SIG-M5 (cell line): ENCODE measurements around the gene NOVA1.
"Not testable (repeated sequence)": the region's sequence is repeated elsewhere in the genome, so short reads cannot be mapped to it uniquely, and the experiment has no call there.

Source experiments
- DNase-seq: peaks from one replicate; lab custom pipeline; 2025; lab: John Stamatoyannopoulos, UW

NOVA1 gene

GRCh38 chr14:26597589-26598080 is at the start of gene NOVA1:
NOVA1 (minus strand) TSS chr14:26598033; CDS start chr14:26597436, 597 bp downstream.
- DNase-seq = no peak

- DNase-seq = not testable (repeated sequence)
Observed at GRCh38 chr14:26645057-26645456, 47.2 kb upstream of the NOVA1 start.

- DNase-seq = no peak
Observed at GRCh38 chr14:26636561-26636960, 38.7 kb upstream of the NOVA1 start.

GRCh38 chr14:26634946-26635345 is 37.1 kb upstream of the NOVA1 start:
- not testable (repeated sequence) for DNase-seq

- no peak for DNase-seq
Observed at GRCh38 chr14:26626256-26626655, 28.4 kb upstream of the NOVA1 start.

GRCh38 chr14:26622611-26623010 is 24.8 kb upstream of the NOVA1 start:
- DNase-seq = no peak

GRCh38 chr14:26621807-26622560 is 24.2 kb upstream of the NOVA1 start:
- DNase-seq = no peak

GRCh38 chr14:26621364-26621763 is 23.5 kb upstream of the NOVA1 start:
- no peak for DNase-seq

GRCh38 chr14:26611259-26611658 is 13.4 kb upstream of the NOVA1 start:
- DNase-seq = no peak

- DNase-seq = no peak
Observed at GRCh38 chr14:26606729-26607312, 9.0 kb upstream of the NOVA1 start.

- no peak for DNase-seq
Observed at GRCh38 chr14:26605602-26606001, 7.8 kb upstream of the NOVA1 start.

GRCh38 chr14:26602902-26603301 is 5.1 kb upstream of the NOVA1 start:
- DNase-seq = no peak

GRCh38 chr14:26601856-26602255 is 4.0 kb upstream of the NOVA1 start:
- no peak for DNase-seq

GRCh38 chr14:26599291-26599690 is 1.5 kb upstream of the NOVA1 start:
- no peak for DNase-seq

- no peak for DNase-seq
Observed at GRCh38 chr14:26598672-26599131, 869 bp upstream of the NOVA1 start.

GRCh38 chr14:26598081-26598671 is 343 bp upstream of the NOVA1 start:
- DNase-seq = no peak

GRCh38 chr14:26597071-26597588 is 703 bp downstream of the NOVA1 start:
- DNase-seq = no peak

GRCh38 chr14:26596543-26597061 is 1.2 kb downstream of the NOVA1 start:
- no peak for DNase-seq

- no peak for DNase-seq
Observed at GRCh38 chr14:26595926-26596542, 1.8 kb downstream of the NOVA1 start.

- no peak for DNase-seq
Observed at GRCh38 chr14:26594756-26595545, 2.9 kb downstream of the NOVA1 start.

- no peak for DNase-seq
Observed at GRCh38 chr14:26594148-26594547, 3.7 kb downstream of the NOVA1 start.
